OCI-LY7 (cell line): ENCODE results near the gene GABPB2.

Experiments used
- CTCF ChIP-seq: fragments of 200-600 bp; sonication (generic); conservative IDR thresholded peaks from 2 replicates; pipeline ENCODE4 v1.5.1; 2014; ENCODE audit warnings: mild to moderate bottlenecking, antibody characterized with exemption, low read length, moderate library complexity, mixed read lengths
- EZH2phosphoT487 ChIP-seq: fragments of 200-600 bp; sonication (generic); IDR thresholded peaks from 2 replicates; pipeline ENCODE4 v1.6.1; 2018; ENCODE audit warnings: low read depth, borderline replicate concordance, mild to moderate bottlenecking, mixed run types, antibody characterized with exemption, low read length, moderate library complexity, mixed read lengths

- no peak for TF ChIP-seq EZH2phosphoT487
- no peak for TF ChIP-seq CTCF
Observed at GRCh38 chr1:151060657-151061421, 9.7 kb upstream of the GABPB2 start.
